ENCODE results near the gene FGGY. TPM values are rescaled to one million over a fixed set of nuclear protein-coding genes. Genes with fewer than 3 reads are reported as not detected.

FGGY gene
- total RNA-seq, 1 experiment from 2014 or later: 12.0 TPM

GRCh38 chr1:59360729-59361128, 63.8 kb downstream of the FGGY start (continued):
- no peak for TF ChIP-seq CTCF (IDR thresholded peaks at IDR 0.05)

GRCh38 chr1:59361766-59362165, 64.9 kb downstream of the FGGY start:
- Mint-ChIP-seq H3K4me1 (peaks cover 5% of the 10 kb centered on the region; the same call in 1 of the 2 replicates), H3K27me3 (ENCODE audit: low read depth) (no peaks in the 10 kb centered on the region), H3K36me3 (no peaks in the 10 kb centered on the region), H3K27ac (no peak overlapping the region), H3K9me3 (no peaks in the 10 kb centered on the region; the same call in 1 of the 2 replicates), H3K4me3 (no peak overlapping the region)
- CTCF ChIA-PET: no interaction called here
- POLR2A ChIA-PET: no interaction called here
- no peak for DNase-seq (ENCODE audit: low spot score)
- ATAC-seq: no peak
- TF ChIP-seq ZBTB21 (CRISPR knock-in tag; IDR thresholded peaks at IDR 0.05; ENCODE audit: borderline replicate concordance): no peak
- TF ChIP-seq ZSCAN18 (CRISPR knock-in tag; IDR thresholded peaks at IDR 0.05): no peak
- no peak for TF ChIP-seq PREB (CRISPR knock-in tag; IDR thresholded peaks at IDR 0.05; ENCODE audit: borderline replicate concordance)
- no peak for TF ChIP-seq CREB1 (CRISPR knock-in tag; IDR thresholded peaks at IDR 0.05)
- no peak for TF ChIP-seq TP53 (CRISPR knock-in tag; IDR thresholded peaks at IDR 0.05)
- TF ChIP-seq CBFB (CRISPR knock-in tag; IDR thresholded peaks at IDR 0.05; ENCODE audit: low read depth): no peak
- TF ChIP-seq PRRX2 (CRISPR knock-in tag; IDR thresholded peaks at IDR 0.05): no peak
- no peak for TF ChIP-seq HMGXB4 (CRISPR knock-in tag; IDR thresholded peaks at IDR 0.05)
- no peak for TF ChIP-seq PRDM15 (CRISPR knock-in tag; IDR thresholded peaks at IDR 0.05)
- TF ChIP-seq STAT6 (CRISPR knock-in tag; conservative IDR thresholded peaks at IDR 0.05; ENCODE audit: low read depth): no peak

Data from WTC11 (cell line).